ENCODE measurements around the gene CNTN4.

GRCh38 chr3:2154621-2155020 is 56.0 kb downstream of the CNTN4 start:
- no peak for TF ChIP-seq CTCF (IDR thresholded peaks at IDR 0.05)
- no peak for TF ChIP-seq EZH2 (IDR thresholded peaks at IDR 0.05)
